ENCODE data around the gene PRMT1.

PRMT1 gene

GRCh38 chr19:49689133-49690078 lies 12.3 kb downstream of the PRMT1 start, which contains the start of gene ADM5:
ADM5 (plus strand) TSS chr19:49689594; CDS start chr19:49689838, 244 bp downstream.
- Histone ChIP-seq H3K4me1 (peaks cover 2% of the 10 kb centered on the region), H3K9ac (no peak within 1 kb of the TSS), H3K4me3 (ENCODE audit: low read depth, low read length) (peak within 1 kb of the TSS; percentile 61), H3K27me3 (ENCODE audit: control insufficient read depth, insufficient read depth, low read length) (no peaks in the 10 kb centered on the region), H2AFZ (peak within 1 kb of the TSS; percentile 48), H3K36me3 (ENCODE audit: control insufficient read depth, insufficient read depth, low read length) (no peaks in the 10 kb centered on the region), H3K79me2 (no peaks in the 10 kb centered on the region), H3K9me3 (ENCODE audit: control insufficient read depth, low read length) (no peaks in the 10 kb centered on the region), H3K4me2 (ENCODE audit: low read length) (peak within 1 kb of the TSS; percentile 85), H3K27ac (peak within 1 kb of the TSS; percentile 24)
- TF ChIP-seq CTCF (IDR thresholded peaks at IDR 0.05), result peak; percentile 31

GRCh38 chr19:49690079-49690655 lies 13.1 kb downstream of the PRMT1 start:
- H3K4me1 ChIP-seq, result peaks cover 2% of the 10 kb centered on the region
- H3K9me3 ChIP-seq (ENCODE audit: control insufficient read depth, low read length), result no peaks in the 10 kb centered on the region
- H3K27ac ChIP-seq, result no peak overlapping the region
- H3K4me2 ChIP-seq (ENCODE audit: low read length), result peak overlapping the region; percentile 85
- TF ChIP-seq CTCF (IDR thresholded peaks at IDR 0.05), result no peak
- no peaks in the 10 kb centered on the region for H3K36me3 ChIP-seq (ENCODE audit: control insufficient read depth, insufficient read depth, low read length)
- no peaks in the 10 kb centered on the region for H3K27me3 ChIP-seq (ENCODE audit: control insufficient read depth, insufficient read depth, low read length)
- H3K9ac ChIP-seq, result no peak overlapping the region
- H3K79me2 ChIP-seq, result no peaks in the 10 kb centered on the region
- peak overlapping the region; percentile 48 for H2AFZ ChIP-seq
- peak overlapping the region; percentile 61 for H3K4me3 ChIP-seq (ENCODE audit: low read depth, low read length)

GRCh38 chr19:49690656-49691242 lies 13.7 kb downstream of the PRMT1 start, which contains the start of gene CPT1C:
CPT1C (plus strand) TSS chr19:49691116; CDS start chr19:49692253, 1,137 bp downstream.
- TF ChIP-seq CTCF (IDR thresholded peaks at IDR 0.05), result no peak
- Histone ChIP-seq H3K27ac (no peak within 1 kb of the TSS), H3K4me2 (ENCODE audit: low read length) (peak within 1 kb of the TSS; percentile 85), H3K4me3 (ENCODE audit: low read depth, low read length) (peak within 1 kb of the TSS; percentile 61), H3K79me2 (no peaks in the 10 kb centered on the region), H3K36me3 (ENCODE audit: control insufficient read depth, insufficient read depth, low read length) (no peaks in the 10 kb centered on the region), H3K9me3 (ENCODE audit: control insufficient read depth, low read length) (no peaks in the 10 kb centered on the region), H3K27me3 (ENCODE audit: control insufficient read depth, insufficient read depth, low read length) (no peaks in the 10 kb centered on the region), H2AFZ (peak within 1 kb of the TSS; percentile 48), H3K4me1 (peaks cover 2% of the 10 kb centered on the region), H3K9ac (no peak within 1 kb of the TSS)

- Histone ChIP-seq H3K9me3 (ENCODE audit: control insufficient read depth, low read length) (no peaks in the 10 kb centered on the region), H3K36me3 (ENCODE audit: control insufficient read depth, insufficient read depth, low read length) (no peaks in the 10 kb centered on the region), H3K9ac (no peak overlapping the region), H3K27ac (no peak overlapping the region), H3K4me3 (ENCODE audit: low read depth, low read length) (peak overlapping the region; percentile 61), H3K4me1 (peaks cover 2% of the 10 kb centered on the region), H3K27me3 (ENCODE audit: control insufficient read depth, insufficient read depth, low read length) (no peaks in the 10 kb centered on the region), H3K79me2 (no peaks in the 10 kb centered on the region), H3K4me2 (ENCODE audit: low read length) (peak overlapping the region; percentile 85), H2AFZ (peak overlapping the region; percentile 48)
- TF ChIP-seq CTCF (IDR thresholded peaks at IDR 0.05), result no peak
These were observed 14.4 kb downstream of the PRMT1 start for GRCh38 chr19:49691243-49692146.
